ENCODE results near the gene YWHAG. TPM values are rescaled to one million over a fixed set of nuclear protein-coding genes. Genes with fewer than 3 reads are reported as not detected.

Gene YWHAG
- total RNA-seq, 1 donor from 2014 or later, result 151 TPM

DNA sequence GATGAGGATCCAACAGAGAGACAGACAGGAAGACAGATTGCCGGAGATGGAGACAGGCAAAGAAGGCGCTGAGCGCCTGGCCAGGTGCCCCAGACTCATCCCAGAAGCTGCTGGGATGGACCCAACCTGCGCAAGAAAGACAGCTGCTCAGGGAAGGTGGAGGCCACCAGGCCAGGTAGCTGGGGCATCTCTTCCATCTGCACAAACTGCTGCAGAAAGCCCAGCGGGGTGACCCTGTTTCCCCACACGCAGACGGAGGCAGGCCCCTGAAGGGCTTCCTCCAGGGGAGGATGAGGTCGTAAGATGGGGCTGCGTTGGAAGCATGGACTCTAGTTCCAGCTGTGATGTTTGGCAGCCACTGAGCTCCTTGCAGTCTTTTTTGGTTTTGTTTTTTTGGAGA is 16.5 kb upstream of the YWHAG start:
- Mint-ChIP-seq H3K27ac (ENCODE audit: unreplicated experiment) (no peak overlapping the region), H3K9me3 (ENCODE audit: unreplicated experiment) (no peaks in the 10 kb centered on the region), H3K27me3 (ENCODE audit: unreplicated experiment) (no peaks in the 10 kb centered on the region), H3K36me3 (ENCODE audit: unreplicated experiment) (no peaks in the 10 kb centered on the region), H3K4me3 (ENCODE audit: unreplicated experiment) (no peak overlapping the region), H3K4me1 (ENCODE audit: unreplicated experiment) (peaks cover 21% of the 10 kb centered on the region)
- no peak for DNase-seq (ENCODE audit: extremely low spot score, unreplicated experiment)
- no peak for TF ChIP-seq CTCF (IDR thresholded peaks at IDR 0.05)

- Mint-ChIP-seq H3K4me3 (ENCODE audit: unreplicated experiment) (no peak overlapping the region), H3K36me3 (ENCODE audit: unreplicated experiment) (no peaks in the 10 kb centered on the region), H3K27ac (ENCODE audit: unreplicated experiment) (peak overlapping the region; percentile 91), H3K9me3 (ENCODE audit: unreplicated experiment) (no peaks in the 10 kb centered on the region), H3K27me3 (ENCODE audit: unreplicated experiment) (no peaks in the 10 kb centered on the region), H3K4me1 (ENCODE audit: unreplicated experiment) (peaks cover 11% of the 10 kb centered on the region)
- TF ChIP-seq CTCF (IDR thresholded peaks at IDR 0.05), result no peak
- no peak for DNase-seq (ENCODE audit: extremely low spot score, unreplicated experiment)
Observed at GRCh38 chr7:76372984-76373833, 14.4 kb upstream of the YWHAG start.

GRCh38 chr7:76371396-76371795 is 12.6 kb upstream of the YWHAG start:
- H3K4me1 Mint-ChIP-seq (ENCODE audit: unreplicated experiment), result peaks cover 11% of the 10 kb centered on the region
- no peak for DNase-seq (ENCODE audit: extremely low spot score, unreplicated experiment)
- TF ChIP-seq CTCF (IDR thresholded peaks at IDR 0.05), result no peak
- no peaks in the 10 kb centered on the region for H3K27me3 Mint-ChIP-seq (ENCODE audit: unreplicated experiment)
- no peaks in the 10 kb centered on the region for H3K9me3 Mint-ChIP-seq (ENCODE audit: unreplicated experiment)
- no peaks in the 10 kb centered on the region for H3K36me3 Mint-ChIP-seq (ENCODE audit: unreplicated experiment)
- H3K4me3 Mint-ChIP-seq (ENCODE audit: unreplicated experiment), result no peak overlapping the region
- H3K27ac Mint-ChIP-seq (ENCODE audit: unreplicated experiment), result no peak overlapping the region

DNA sequence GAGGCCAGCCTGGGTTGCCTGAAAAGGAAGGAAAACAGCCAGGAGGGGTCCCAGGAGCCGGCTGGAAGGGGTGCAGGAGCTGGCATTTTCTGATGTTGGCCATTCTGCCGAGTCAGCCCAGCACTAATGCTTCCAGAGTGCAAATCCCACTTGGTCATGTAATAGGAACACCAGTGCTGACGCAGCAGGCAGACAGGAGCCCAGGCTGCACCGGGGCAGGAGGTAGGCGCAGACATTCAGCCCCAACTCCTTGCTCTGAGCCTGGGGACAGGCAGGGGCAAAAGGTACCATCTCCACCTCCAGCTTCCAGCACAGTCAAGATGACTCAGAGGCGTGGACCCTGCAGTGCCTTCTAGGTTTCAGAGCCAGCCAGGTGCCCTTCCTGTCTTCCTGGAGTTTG is 10.2 kb upstream of the YWHAG start:
- no peaks in the 10 kb centered on the region for H3K27me3 Mint-ChIP-seq (ENCODE audit: unreplicated experiment)
- H3K4me3 Mint-ChIP-seq (ENCODE audit: unreplicated experiment), result no peak overlapping the region
- H3K4me1 Mint-ChIP-seq (ENCODE audit: unreplicated experiment), result peaks cover 28% of the 10 kb centered on the region
- H3K9me3 Mint-ChIP-seq (ENCODE audit: unreplicated experiment), result no peaks in the 10 kb centered on the region
- no peak for DNase-seq (ENCODE audit: extremely low spot score, unreplicated experiment)
- no peak overlapping the region for H3K27ac Mint-ChIP-seq (ENCODE audit: unreplicated experiment)
- TF ChIP-seq CTCF (IDR thresholded peaks at IDR 0.05), result no peak
- H3K36me3 Mint-ChIP-seq (ENCODE audit: unreplicated experiment), result no peaks in the 10 kb centered on the region

GRCh38 chr7:76368190-76368589 is 9.4 kb upstream of the YWHAG start:
- no peak overlapping the region for H3K27ac Mint-ChIP-seq (ENCODE audit: unreplicated experiment)

More at GRCh38 chr7:76368190-76368589, 9.4 kb upstream of the YWHAG start:
- H3K4me3 Mint-ChIP-seq (ENCODE audit: unreplicated experiment), result no peak overlapping the region
- no peaks in the 10 kb centered on the region for H3K27me3 Mint-ChIP-seq (ENCODE audit: unreplicated experiment)
- no peaks in the 10 kb centered on the region for H3K9me3 Mint-ChIP-seq (ENCODE audit: unreplicated experiment)
- TF ChIP-seq CTCF (IDR thresholded peaks at IDR 0.05), result no peak
- peaks cover 26% of the 10 kb centered on the region for H3K4me1 Mint-ChIP-seq (ENCODE audit: unreplicated experiment)
- no peak for DNase-seq (ENCODE audit: extremely low spot score, unreplicated experiment)
- no peaks in the 10 kb centered on the region for H3K36me3 Mint-ChIP-seq (ENCODE audit: unreplicated experiment)

Measured in osteocyte (in vitro differentiated cells).